Prostate gland (tissue), 2 donors: Measurements from ENCODE around the gene LMO4.

Experiments
- POLR2A ChIP-seq: fragments of 450-650 bp; IDR thresholded peaks from one replicate; pipeline ENCODE4 v1.6.1; 2016; ENCODE audit warnings: antibody characterized with exemption, mild to moderate bottlenecking
- POLR2AphosphoS5 ChIP-seq: sonication (generic); formaldehyde crosslinking; IDR thresholded peaks from one replicate; pipeline ENCODE4 v1.6.1; 2017; ENCODE audit warnings: antibody characterized with exemption
- TF ChIP-seq, protein P1 (sequence below), 4 experiments: fragments of 200-600 bp in 2 of 4; fragments of 450-650 bp in 2 of 4; sonication (generic) in 2 of 4; IDR thresholded peaks; 1 replicate in 3 of 4; 2 replicates in 1 of 4; pipeline ENCODE4 v1.5.1; 2016 to 2019; ENCODE audit warnings: antibody characterized with exemption in 4 of 4, mild to moderate bottlenecking in 2 of 4, moderate library complexity in 2 of 4

GRCh38 chr1:87388411-87388810 lies 59.7 kb downstream of the LMO4 start:
- TF ChIP-seq, protein P1, sequence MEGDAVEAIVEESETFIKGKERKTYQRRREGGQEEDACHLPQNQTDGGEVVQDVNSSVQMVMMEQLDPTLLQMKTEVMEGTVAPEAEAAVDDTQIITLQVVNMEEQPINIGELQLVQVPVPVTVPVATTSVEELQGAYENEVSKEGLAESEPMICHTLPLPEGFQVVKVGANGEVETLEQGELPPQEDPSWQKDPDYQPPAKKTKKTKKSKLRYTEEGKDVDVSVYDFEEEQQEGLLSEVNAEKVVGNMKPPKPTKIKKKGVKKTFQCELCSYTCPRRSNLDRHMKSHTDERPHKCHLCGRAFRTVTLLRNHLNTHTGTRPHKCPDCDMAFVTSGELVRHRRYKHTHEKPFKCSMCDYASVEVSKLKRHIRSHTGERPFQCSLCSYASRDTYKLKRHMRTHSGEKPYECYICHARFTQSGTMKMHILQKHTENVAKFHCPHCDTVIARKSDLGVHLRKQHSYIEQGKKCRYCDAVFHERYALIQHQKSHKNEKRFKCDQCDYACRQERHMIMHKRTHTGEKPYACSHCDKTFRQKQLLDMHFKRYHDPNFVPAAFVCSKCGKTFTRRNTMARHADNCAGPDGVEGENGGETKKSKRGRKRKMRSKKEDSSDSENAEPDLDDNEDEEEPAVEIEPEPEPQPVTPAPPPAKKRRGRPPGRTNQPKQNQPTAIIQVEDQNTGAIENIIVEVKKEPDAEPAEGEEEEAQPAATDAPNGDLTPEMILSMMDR (IDR thresholded peaks at IDR 0.05), result no peak
- TF ChIP-seq POLR2A (no peak), POLR2AphosphoS5 (no peak)
